Glomerular endothelial cell (primary cell): ENCODE measurements around the gene DGKD. TPM values are rescaled to one million over a fixed set of nuclear protein-coding genes. Genes with fewer than 3 reads are reported as not detected.
"Not testable (repeated sequence)": the region's sequence is repeated elsewhere in the genome, so short reads cannot be mapped to it uniquely, and the experiment has no call there.

Experiments
- DNase-seq: peaks from one replicate; pipeline ENCODE4 v3.0.0-alpha.2; 2011; ENCODE audit warnings: low read depth, low spot score; ENCODE audit errors: extremely low read depth
- total RNA-seq: library from RNA; depleted of rRNA; stranded (reverse); fragments of >200 nt; gene quantifications from 2 replicates; pipeline ENCODE4 v1.2.3, GENCODE V29; 2015

The DGKD gene
- total RNA-seq, 1 donor from 2014 or later, result 13.0 TPM

DNA sequence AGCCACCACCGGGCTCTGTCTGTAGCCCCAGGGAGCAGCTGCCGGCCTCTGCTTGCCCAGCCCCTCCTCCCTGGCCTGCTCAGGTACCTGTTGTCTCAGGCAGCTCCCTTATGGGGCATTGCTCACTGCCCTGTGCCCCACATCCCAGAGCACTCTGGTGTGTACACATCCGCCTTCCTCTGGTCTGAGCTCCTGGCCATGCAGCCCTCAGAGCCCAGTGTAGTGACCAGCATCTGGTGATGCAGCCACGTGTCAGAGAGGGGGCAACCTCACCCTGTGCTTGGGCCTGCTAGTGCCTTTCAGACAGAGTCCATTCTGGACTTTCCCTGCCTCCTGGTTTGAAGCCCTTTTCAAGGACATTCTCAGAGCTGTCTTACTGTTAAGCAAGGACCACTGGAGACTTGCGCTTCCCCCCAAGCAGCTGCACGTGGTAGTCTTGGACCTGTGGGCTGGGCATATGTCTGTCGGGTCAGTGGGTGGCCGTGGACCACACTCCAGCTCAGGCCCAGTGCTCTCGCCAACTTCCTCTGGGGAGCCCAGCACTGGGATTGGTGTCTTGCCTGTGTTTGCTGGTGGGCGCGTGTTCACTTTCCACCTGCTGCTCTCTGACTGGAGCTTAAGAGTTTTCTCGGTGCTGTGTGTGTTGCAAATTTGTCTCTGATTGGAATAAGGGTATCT, 30.7 kb downstream of the DGKD start:
- DNase-seq, result no peak

DNA sequence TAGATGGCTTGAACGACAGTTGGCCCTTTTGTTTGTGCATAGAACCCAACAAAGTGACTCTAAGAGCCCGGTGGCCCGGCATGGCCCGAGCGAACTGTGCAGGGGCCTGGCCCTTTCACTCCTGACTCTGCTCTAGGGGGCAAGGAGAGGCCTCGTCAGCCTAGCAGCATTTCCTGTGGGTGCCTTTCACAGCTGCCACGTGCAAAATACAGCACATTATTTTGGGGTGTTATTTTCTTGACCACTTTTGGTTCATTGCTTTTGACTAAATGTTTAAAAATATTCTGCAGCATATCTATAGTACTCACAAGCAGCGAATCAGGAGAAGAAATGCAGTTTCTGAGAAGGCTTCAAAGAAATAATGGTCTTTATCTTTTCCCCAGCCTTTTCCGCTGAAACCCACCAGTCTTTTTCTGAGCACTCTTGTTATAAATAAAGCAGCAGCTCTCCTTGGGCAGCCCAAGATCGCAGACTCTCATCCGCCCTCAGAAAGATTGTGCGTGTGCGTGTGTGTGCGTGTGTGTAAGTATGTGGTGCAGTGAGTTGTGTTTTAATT, 31.3 kb downstream of the DGKD start:
- DNase-seq, result no peak

DNA sequence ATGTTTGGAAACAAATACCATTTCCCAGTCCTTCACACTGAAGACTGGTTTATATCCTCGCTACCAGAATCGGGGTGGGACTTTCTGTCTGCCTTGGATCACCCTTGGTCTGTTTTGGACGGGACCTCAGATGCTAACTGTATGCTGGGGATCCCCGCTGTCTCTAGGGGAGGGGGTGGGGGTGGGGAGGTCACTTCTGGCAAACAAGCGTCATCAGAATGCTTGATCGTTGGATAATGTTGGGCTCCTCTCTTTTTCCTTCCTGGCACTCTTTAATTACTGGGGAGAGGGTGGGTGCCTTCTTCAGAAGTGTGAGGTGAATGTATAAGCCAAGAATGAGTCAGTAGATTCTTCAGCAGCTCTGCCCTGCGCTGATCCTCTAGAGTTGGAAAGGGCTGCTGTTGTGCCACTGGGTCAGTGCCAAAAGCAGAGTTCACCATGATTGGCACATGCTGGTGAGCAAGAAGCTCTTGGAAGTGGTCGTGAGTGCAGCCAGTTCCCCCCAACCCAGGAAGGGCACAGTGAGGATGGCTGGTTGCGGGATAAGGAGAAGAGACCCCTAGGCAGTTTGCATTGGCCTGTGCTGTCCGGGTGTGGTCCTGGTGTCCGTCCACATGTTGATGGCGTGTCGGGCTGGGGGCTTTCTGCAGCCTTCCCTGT, 32.2 kb downstream of the DGKD start:
- no peak for DNase-seq

DNA sequence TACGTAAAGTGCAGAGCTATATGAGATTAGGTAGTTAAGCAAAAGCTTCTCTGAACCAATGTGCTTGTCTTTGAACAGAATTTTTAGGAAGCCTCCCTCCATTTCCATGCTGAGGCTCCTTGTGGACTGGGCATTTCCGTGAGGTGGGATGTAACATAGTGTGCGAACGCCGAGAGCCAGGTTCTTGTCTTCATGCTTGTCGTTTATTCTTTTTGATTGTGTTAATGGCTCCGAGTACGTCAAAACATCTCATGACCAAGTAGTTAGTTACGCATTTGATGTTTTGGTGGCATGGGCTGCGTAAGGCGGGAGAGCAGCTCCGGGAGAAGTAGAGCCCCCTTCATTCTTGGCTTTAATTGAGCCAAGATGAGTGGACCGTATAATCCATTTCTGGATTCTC, 32.9 kb downstream of the DGKD start:
- DNase-seq, result no peak

DNA sequence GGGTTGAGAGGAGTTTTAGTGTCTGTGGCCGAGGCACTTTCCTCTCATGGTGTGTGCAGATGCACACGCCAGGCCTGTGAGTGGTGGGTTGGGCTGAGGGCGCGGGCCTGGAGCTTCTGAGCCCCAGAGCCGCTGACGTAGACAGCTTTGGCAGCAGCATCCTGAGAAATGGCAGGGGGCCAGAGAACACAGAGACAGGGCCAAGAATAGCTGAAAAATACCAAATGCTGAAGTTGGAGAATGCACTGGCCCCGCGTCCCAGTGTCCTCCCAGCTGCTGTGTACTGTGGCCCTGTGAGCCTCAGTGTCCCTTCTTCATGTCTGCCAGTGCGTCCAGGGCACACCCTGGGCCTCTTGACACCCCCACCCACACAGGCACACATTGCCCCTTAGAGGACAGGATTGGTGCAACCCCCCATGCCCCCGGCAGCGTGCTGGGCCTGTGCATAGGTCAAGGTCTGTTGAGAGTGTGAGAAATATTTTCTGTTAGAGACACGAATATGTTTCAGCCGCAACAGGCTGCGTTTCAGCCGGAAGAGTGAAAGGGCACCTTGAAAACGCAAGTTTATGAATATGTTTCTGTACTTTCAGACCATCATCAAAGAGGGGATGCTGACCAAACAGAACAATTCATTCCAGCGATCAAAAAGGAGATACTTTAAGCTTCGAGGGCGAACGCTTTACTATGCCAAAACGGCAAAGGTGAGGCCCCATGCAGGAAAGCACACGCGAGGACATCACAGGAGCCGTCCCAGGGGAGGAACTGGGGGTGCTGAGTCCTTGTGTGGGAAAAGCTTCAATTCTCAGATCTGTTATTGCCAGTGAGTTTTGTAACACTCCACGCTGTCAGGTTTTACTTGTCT, 33.6 kb downstream of the DGKD start:
- DNase-seq, result no peak

DNA sequence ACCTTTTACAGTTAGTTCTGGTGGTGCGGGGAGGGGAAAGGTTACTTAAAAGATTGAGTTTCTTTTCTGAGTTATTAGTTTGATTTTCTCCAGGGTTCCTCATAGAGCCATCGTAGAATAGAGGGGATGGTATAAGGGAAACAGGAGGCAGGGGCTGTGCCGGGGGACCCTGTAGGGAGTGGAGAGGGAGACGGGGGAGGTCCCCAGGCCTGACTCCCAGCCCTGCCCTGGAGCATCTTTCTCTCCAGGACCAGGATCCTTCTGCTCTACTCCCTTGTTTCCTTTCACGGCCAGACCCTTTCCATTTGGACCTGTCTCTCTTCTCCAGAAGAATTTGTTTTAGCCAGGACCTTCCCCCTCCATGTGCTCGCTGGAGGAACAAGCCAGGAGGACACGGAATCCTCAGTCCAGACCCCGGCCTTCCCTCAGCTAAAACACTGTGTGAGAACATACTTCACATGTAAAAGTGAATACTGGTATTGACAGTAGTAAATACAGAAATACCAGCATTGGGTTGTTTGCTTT, 35.4 kb downstream of the DGKD start:
- DNase-seq, result no peak

DNA sequence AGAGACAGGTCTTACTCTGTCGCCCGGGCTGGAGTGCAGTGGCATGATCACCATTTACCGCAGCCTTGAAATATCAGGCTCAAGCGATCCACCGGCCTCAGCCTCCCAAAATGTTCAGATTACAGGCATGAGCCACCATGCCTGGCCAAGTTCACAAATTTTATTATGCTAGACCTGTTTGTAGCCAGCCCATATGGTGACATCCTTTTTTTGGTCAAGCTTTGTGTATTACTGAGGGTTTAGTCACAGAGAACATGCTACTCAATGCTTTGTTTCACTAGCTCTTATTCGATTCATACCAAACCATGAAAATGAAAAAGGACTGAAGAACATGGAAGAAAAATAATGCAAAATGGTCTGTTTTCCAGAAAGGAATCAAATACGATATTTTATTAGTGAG, 41.4 kb downstream of the DGKD start:
- DNase-seq, result no peak

DNA sequence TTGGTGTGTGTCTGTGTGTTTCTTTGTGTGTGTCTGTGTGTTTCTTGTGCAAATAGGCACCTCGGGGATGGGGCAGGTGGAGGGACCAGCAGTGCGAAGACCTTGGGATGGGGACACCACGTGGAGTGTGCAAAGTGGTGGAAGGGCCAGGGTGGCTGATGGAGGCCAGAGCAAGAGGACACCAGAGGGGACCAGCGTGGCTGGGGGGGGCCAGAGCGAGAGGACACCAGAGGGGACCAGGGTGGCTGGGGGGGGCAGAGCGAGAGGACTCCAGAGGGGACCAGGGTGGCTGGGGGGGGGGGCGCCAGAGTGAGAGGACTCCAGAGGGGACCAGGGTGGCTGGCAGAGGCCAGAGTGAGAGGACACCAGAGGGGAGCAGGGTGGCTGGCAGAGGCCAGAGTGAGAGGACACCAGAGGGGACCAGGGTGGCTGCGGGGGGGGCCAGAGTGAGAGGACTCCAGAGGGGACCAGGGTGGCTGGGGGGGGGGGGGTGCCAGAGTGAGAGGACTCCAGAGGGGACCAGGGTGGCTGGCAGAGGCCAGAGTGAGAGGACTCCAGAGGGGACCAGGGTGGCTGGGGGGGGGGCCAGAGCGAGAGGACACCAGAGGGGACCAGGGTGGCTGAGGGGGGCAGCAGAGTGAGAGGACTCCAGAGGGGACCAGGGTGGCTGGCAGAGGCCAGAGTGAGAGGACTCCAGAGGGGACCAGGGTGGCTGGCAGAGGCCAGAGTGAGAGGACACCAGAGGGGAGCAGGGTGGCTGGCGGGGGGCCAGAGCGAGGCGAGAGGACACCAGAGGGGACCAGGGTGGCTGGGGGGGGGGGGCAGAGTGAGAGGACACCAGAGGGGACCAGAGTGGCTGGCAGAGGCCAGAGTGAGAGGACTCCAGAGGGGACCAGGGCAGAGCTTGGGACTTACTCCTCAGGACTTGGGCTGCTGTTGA, 42.7 kb downstream of the DGKD start:
- DNase-seq, result not testable (repeated sequence)

DNA sequence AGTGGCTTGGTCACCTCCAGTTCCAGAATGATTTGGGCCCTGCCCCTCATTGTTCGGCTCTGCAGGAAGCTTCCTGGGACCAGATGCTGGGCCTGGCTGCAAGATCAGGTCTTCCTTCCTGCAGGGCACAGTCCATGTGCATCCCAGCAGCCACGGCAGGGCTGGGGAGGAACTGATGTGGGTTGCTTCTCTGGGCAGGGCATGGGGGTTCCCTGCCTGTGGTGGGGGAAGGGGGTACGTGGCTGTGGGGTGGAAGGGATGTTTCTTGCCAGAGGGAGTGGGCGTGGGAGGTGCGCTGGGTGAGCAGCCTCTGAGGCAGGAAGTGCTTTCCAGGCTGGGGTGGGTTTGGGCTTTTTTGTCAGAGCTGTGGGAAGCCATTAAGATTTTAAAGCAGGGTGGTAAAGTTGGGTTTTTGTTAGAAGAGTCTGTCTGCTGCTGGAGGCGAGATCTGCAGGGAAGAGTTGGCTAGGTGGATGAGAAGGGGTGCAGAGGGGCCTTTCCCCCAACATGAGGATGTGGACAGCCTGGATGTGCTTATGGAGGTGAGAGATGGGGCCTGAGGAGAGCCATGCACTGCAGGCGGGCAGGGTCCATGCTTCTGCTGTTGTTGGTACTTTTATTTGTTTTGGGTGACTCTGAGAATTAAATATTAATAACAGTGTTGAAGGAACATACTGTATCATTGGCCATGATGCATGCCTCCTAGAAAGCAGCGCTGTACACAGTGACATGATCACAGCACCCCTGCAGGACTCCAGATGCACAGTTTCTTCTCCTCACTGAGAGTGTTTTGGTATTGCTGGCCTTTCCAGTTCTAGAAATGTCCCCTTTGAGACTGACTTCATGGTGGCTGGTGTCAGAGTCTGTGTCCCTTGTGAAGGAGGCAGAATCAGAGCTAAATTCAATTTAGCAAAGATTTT, 45.3 kb downstream of the DGKD start:
- no peak for DNase-seq

DNA sequence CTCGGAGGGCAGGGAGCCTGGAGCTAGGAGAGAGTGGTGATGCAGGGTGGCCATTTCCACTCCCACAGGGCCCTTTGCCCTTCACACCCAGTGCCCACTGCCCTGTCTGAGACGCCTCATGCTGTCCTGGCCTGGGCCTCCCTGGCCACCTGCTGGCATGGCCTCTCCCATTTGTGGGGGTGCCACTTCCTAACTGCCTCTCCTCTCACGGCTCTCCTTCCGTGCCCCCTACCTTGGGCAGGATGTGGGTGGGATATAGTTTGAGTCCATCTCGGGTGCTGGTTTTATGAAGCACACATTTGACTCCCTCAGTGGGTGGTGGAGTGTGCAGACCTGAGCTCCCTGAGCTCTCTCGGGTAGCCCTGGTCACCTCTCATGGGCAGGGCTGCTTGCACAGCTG, 46.0 kb downstream of the DGKD start:
- no peak for DNase-seq

DNA sequence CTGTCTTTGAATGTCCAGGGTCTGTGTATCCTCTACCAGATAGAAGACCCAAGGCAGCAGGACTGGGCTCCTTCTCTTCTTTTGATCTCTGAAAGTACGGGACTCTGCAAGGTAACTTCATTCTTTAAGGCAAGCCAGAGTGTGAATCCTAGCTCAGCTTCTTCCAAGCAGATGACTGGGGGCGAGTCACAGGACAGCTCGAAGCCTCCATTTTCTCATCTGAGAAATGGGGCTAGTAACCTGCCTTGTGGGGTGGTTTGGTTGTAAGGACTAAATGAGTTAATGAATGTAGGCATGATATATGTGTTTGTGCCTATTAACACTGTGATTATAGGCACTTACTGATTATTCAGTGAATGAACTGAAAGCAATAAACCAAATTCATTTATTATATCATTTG, 46.7 kb downstream of the DGKD start:
- no peak for DNase-seq

DNA sequence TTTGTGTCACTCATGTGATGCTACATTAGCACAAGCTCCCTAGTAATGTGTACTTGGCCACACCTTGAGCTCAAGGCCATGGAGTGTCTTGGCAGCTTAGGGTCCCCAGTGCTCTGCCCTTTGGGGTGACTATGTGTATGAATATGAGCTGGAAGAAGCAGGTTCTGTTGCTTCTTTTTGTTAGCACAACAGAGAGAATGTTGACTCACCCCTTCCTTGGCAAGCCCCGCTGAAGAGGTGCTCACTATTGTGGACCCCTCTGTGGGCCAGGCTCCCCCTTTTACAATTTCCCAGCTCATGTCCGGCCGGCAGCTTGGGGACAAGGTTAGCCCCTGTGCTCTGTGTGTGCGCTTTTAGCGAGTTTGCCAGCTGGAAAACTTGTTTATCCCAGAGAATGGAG, 48.1 kb downstream of the DGKD start:
- DNase-seq, result no peak

DNA sequence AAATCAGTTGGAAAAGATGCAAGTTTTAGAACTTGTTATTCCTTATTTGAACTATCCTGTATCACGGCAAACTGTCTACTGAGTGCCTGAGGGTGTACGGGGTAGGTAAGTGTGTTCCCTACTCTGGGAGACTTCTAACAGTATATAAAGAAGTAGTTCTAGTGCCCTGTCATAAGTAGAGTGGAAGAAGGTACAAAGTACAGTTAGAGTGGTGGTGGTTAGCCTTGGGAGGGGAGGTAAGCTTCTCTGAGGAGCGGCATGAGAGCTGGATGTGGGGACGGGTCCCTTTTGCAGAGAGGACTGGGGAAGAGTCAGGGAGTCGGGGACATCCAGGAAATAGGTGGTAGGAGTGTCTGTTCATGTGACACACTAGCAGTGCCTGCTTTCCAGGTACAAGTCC, 48.5 kb downstream of the DGKD start:
- DNase-seq, result no peak

DNA sequence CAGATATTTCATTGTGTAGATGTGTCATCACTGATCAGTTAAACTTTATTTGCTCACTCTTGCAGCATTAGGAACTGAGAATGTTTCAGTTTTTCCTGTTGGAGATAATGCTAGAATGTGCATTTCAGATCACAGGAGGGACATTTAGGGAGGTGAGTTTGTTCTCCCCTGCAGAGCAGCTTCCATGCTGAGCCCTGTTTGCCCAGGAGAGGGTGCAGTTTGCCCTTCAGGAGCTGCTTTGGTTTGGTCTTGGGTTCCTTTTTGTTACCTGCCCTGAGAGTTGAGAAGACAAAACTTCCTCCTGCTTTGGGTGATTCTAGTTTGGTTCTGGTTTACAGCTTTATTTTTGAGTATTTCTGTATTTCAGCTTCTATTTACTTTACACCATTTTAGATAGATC, 49.9 kb downstream of the DGKD start:
- DNase-seq, result no peak

DNA sequence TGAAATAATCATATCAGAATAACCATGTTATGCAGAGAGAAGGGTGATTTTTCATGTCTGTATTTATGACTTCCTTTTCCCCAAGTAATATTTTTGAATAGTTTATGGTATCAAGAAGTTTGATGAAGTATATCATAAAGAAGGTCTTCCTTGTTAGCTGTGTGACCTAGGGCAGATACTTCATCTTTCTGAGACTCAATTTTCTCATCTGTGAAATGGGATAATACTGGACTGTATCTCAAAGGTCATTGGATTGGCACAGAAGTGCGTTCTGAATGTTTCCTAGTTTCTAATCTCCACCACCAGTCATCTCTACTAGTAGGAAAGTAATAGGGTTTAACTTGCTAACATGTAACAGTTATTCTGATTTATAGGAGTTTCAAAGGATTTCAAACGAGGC, 52.6 kb downstream of the DGKD start:
- DNase-seq, result no peak

DNA sequence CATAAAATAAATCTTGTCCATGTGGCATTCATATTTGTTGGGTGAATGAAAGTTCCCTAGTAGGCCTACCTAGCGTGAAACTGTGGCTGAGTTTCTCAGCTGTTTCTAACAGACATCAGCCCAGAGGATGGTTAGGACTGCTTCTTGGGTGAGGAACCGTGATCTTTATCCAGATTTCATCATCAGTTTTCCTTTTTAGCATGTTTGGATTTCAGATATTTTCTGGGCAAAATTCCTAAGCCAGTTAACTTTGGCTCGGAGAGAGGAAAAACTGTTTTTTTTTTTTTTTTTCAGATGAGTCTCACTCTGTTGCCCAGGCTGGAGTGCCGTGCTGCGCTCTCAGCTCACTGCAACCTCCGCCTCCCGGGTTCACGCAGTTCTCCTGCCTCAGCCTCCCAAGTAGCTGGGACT, 53.5 kb downstream of the DGKD start:
- no peak for DNase-seq

DNA sequence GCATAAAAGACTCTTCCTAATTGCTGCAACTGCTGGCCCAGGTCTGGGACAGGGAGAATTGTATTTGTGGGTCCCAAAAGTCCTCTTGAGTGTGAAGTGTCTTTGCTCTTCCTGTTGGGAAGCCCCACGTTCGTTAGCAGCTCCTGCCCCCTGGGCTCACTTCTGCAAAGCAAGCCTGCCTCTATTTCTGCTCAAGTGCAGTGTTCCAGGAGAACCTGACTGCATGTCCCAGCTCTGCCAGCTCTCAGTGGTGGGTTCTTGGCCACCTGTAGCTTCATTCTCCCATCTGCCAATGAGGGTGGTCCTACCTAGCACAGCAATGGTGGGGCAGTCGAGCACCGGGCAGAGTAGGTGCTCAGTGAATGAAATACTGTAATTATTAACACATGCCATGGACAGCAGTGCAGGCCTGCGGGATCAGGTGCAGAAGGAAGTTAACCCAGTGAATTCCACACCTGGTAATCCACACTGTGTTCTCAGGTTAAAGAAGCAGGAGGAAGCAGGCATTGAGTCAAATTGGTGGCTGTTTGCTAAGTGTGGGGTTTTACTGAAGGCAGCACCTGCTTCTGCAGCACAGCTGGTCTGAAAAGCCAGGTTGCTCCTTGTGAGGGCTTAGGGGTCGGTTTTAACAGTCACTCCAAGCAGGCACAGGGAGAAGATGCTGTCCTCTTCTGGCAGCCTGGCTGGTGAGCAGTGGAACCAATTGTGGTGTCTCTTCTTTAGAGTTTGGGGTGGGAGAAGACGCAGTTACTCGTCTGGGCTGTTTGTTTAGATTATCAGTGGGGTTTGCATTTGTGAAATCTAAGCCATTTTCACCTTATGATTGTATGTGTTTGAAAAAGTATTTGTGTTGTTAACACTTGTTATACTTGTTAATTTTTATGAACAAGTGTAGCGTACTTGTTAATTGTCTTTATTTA, 54.3 kb downstream of the DGKD start:
- DNase-seq, result no peak
